NCI-H748 treated with DMSO at 0.1 percent for 48 hours (cell line): Measurements from ENCODE around the gene IDH3A.

Experiments used
- DNase-seq: peaks from one replicate; lab custom pipeline; 2025; lab: John Stamatoyannopoulos, UW

Gene IDH3A

DNA sequence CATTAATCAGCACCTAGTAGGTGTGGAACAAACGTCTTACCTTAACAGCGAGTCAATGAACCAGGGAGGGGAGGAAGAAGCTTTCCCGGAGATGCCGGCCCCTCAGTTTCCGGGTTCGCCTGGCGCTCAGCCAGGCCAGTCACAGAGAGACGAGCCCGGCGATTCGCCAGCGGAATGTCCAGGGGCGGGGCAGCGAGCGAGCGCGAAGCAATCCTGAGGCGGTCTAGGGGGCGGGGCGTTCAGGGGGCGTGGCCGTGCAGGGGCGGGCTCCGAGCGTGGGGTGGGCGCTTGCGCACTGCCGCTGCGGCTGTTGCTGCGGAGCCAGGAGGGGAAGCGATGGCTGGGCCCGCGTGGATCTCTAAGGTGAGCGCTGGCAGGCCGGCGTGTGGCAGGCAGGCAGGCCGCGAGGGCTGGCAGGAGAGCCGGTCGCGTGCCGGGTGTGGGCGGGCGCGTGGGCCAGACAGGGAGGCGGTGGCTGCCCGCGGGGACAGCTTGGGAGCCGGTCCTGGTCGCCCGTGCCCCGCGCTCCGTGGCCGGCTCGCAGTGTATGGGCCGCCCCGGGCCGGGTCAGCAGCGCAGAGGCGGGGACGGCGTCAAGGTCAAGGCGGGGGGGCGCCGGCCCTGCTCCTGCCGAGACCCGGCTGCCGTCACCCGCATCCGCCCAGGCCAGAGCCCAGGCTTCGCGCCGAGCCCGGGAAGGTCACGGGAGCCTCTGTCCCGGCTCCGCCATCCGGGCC lies at the start of gene IDH3A:
IDH3A (plus strand) TSS at position 295 of the 737 bp plus-strand sequence; CDS start at position 337, 42 bp downstream.
- peak; percentile 73 for DNase-seq

DNA sequence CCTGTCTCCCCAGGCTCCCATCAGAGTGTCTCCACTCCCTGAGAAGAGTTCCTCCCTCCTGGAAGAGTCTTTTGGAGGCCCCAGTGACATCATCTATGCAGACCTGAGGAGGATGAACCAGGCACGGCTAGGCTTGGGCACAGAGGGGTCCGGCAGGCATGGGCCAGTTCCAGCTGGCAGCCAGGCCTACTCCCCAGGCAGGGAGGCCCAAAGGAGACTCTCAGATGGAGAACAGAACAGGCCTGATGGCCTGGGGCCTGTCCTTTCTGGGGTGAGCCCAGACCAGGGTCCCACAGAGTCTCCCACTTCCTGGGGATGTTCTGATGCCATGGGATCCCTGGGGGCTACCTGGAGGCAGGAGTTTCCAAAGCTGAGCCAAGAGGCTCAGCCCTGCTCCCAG lies 48.3 kb upstream of the IDH3A start:
- no peak for DNase-seq

DNA sequence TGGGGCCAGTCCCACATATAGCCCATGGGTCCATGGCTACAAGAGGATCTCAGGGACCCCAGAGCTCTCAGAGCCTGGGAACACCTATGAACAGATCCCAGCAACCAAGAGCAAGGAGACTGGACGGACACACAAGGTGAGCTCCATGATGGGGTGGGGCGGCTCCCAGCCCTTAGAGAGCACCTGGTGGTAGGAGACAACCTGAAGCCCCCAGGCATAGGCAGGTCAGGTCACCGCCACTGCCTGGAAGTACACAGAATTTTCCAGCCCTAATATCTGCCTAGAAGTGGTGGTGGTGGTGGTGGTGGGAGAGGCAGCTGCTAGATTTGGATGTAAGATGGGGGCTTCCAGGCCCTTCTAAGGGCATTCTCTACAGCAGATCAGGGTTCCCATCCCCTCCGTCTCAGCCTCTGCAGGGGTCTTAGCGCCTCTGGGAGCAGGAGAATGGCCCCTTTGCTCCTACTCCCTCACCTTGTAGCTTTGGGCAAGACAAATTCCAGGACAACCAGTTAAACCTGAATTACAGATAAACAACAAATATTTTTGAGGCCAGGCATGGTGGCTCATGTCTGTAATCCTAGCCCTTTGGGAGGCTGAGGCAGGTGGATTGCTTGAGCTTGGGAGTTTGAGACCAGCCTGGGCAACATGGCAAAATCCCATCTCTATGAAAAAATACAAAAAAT lies 47.6 kb upstream of the IDH3A start:
- DNase-seq = no peak

DNA sequence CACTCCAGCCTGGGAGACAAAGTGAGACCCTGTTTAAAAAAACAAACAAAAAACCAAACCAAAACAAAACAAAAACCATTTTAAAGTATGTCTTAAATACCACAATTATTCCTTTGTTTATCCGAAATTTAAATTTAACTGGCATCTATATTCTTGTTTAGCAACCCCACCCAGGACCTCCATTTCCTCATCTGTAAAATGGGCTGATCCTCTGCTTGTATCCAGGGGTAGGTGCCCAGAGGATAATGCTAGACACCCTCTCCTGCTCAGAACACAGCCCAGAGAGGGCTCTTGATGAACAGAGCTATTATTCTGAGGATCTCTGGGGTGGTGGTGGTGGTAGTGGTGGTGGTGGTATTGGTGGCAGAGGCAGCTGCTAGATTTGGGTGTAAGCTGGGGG lies 47.0 kb upstream of the IDH3A start:
- no peak for DNase-seq

DNA sequence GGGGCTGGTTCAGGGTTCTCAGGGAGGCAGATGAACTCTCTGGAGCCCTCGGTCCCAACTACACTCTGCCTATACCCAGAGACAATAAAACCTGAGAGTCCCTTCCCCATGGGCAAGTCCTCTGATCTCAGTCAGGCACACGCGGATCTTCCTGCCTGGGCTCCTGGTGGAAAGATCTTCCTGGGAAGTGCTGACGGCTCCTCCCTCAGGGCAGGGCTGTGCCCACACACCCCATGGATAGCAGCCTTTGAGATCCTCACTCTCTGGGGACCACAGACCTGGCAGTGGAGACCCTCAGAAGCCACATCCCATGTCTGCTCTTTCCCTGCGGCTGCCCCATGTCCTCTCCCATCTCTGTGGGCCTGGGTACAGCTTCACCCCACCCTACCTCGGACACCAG lies 46.4 kb upstream of the IDH3A start:
- DNase-seq = no peak

DNA sequence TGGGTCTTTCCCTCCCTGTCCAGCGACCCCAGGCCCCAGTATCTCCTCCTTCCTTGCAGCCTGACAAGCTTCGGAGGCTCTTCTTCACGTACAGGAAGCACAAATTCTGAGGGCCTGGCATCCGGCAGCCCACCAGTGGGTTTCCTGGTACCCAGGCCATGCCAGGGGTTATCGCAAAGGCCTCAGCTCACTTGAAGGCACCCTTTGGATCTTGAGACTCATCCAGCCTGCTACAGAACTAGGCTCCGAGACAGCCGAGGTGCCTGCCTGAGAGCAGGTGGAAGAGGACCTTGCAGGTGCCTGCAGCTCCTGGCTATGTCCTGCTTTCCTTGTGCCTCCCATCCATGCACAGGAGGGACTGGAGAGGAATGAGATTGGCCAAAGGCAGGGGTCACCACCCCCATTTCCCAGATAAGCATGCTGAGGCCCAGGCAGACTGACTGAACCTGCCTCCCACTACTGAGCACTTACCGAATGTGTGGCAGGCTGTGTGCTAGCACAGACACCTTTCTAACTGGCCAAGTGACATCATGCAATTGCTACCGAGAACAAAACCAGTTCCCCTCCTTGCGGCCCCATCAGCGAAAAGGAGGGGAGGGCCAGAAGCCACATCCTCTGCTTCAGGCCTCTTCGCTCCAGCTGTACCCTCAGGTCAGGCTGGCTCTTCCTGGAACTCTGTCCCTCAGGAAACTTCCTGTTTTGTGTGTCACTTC lies 45.6 kb upstream of the IDH3A start:
- no peak for DNase-seq

DNA sequence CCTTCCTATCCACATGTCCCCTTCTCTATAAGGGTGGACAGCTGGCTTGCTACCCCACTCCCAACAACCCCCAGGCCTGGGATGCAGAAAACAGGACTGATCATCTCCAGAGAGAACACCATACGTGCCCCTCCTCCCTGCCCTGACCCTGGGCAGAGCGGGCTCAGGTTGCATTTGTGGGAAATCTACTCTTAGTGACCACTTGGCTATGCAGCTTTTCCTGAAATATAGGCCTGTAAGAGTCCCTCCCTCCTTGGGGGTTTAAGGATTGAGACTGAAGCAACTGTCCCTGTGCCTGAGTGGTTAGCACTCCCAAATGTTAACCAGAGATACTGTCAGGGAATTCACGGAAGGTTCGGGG lies 45.1 kb upstream of the IDH3A start:
- no peak for DNase-seq

DNA sequence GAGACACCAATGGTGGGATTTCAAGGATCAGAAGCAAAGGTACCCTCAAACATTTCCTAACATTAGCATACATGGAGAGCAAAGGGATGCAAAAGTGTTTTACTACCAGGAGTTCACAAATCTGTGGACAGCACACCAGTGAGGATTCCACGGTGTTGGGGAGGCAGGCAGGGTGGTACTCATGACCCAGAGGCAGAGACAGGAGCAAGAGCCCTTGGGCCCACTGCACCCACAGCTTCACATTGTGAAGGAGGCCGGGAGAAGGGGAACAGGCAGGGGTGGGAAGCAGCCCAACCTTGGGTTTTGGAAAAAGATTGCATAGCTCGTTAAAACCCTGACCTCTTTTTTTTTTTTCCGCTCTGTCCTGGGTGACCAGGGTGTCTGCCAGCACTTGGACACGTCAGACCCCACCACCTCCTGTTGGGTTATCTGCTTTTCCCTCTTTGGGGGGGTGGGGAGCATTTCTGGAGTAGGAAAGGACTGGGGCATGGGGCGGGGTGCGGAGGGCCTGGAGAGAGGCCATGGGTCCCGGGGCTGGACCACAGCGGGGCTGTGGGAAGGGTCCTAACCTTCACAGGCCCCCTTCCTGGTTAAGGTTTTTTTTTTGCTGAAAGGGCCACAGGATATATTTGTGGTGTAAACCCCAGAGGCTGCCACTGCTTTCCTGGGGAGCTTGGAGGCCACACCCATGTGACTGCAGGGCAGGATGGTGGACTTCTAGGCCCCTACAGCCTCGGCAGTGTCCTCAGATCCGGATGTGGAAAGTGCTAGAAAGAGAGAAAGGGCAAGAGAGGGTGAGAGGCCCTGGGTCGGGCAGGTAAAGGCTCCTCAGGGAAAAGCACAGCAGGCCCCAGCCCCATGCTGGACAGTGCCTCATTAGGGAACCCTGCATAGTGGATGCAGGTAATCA lies 44.3 kb upstream of the IDH3A start:
- no peak for DNase-seq

DNA sequence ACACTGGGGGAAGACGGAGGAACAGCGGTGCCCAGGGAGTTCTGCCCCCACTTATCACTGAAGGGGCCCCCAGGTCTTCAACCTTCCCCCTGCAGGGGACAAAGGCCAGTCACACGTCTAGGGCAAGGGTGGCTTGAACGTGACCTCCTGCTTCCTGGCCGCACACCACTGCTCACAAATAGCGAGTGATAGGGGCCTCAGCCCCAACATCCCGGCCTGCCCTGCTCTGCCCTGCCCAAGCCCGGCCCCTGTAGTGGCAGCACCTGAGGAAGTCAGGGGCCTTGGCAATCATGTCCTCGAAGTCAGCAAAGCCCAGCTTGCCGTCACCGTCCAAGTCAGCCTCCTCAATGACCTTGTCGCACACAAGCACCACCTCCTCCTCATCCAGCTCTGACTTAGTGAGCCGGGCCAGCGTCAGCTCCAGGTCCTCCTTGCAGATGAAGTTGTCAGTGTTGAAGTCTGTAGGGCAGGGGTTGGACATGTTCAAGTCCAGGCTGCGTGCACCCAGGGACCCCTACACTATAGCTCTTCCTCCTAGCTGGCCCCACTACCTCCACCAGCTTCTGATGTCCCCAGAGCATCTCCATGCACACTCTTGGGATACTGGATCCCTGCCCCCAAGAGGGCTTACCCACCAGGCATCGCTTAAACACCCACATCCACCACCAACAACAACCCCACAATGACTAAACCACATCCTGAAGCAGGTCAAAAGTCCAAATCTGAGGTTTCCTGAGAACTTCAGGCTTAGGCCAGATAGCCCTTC lies 43.5 kb upstream of the IDH3A start:
- DNase-seq = no peak

DNA sequence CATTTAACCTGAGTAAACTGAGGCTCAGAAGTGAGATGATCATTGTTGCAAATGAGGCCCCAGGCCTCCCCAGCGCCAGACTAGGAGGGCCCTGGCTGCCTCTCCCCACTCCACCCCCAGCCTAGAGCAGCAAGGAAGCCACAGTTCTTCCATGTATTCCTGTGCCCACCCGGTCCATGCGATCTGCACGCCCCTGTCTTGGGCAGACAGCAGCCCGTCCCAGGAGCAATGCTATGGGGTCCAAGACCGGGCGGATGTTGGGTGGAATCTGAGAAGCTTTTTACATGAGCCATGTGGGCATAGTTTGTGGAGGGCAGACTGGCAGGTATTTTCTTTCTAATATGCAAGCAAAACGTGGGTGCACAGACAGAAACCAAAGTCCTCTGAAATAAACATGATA lies 41.7 kb upstream of the IDH3A start:
- DNase-seq = no peak

DNA sequence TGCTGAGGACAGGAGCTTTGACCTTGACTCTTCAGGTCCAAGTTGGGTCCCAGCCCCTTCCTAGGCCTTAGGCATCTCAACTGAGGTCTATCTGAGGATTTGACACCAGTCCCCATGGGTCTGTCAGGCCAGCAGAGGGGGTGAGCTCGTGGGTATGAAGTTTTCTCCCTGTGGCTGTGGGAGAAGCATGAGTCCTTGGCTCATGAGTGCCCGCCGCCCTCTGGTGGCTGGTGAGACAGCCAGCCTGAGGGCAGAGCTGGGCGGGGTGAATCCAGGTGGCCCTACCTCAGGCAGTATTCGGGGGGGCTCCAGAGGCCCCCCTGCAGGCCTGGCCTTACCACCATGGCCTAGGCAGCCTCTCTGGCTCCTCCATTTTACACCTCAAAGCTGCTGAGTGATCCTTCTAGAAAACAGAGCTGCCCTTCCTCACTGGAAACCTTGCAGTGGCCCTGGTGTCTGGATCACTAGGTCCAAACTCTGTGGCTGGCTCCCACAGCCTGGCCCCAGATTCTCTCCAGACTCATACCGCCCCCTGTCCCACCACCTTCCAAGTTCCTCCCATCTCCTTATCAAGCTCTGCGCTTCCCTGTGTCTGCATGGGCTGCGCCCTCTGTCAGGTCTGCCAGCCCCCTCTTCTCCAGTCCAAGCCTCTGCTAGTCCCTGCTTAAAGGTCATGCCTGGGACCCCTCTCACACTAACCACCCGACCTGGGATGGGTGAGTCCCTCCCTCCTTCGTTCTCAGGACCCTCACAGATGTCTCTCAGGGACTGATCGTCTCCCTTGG lies 40.7 kb upstream of the IDH3A start:
- peak; percentile 7 for DNase-seq

DNA sequence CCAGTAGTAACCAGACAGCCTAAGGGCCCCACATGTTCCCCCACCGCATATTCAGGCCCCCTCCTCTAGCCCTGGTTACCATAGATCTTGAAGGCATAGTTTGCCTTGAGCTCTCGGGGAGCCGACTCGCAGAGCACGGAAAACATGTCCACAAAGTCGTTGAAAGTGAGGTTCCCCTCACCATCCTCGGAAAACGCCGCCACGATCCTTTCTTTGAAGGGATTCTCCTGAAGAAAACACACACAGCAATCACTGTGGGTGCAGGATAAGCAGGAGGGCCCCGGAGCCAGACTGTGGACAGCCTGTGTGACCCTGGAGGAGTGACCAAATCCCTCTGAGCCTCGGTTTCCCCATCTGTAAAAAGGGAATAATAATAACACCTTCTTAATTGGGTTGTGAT lies 40.0 kb upstream of the IDH3A start:
- DNase-seq = no peak

DNA sequence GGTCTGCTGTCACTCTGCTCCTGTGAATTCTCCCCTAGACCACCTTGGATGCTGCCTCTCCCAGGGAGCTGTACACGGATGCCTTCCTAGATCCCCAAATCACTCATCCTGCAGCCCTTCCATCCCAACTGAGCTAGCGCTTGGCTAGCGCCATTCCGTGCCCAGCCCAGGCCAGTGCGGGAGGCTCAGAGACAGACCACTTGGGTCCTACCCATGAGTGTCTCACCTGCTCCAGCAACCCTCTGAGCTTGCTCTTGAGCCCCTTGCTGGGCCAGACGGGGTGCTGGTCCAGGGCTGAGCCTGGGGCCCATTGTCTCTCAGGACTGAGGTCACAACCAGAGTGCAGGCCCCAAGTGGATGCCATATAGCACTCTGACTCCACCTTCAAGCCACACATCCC lies 39.1 kb upstream of the IDH3A start:
- DNase-seq = no peak

DNA sequence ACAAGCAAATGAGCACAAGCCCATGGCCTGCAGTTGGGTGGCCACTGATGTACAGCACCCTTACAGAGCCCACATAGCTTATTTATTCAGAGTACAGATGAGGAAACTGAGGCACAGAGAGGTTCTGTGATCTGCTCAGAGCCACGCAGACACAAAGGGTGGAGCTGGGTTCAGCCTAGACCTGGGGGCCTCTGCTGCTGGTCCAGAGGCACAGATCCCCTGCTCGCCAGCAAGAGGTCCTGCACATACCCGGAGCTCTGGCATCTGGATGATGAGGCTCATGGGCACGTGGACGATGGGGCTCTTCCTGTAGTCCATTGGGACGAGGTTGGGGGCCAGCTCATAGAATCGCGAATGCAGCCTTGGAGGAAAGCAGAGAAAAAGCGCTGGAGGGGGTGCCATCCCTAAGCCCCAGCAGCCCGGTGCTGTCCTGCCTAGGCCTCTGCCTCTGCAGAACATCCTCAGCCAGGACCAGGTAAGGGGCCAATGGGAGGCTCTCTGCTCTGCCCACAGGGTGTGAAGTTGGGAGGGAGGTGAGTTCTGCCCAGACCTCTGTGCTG lies 38.2 kb upstream of the IDH3A start:
- no peak for DNase-seq

DNA sequence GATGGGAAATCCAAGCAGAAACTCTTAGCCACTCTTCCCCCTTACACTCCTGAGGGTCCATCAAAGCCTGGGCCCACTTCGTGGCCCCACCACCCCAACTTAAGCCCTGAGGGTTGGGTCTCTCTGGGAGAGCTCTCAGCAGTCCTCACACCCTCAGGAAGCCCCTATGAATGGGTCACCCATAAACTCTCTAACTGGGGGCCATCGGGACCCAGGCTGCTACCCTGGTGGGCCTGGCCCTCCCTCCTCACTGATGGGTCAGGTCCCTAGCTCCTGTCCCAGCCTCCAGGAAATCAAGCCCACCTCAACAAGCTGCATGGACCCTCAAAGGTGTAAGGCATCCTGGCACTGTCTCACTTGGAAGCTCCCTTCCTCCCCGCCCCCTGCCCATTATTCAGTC lies 37.4 kb upstream of the IDH3A start:
- DNase-seq = no peak

DNA sequence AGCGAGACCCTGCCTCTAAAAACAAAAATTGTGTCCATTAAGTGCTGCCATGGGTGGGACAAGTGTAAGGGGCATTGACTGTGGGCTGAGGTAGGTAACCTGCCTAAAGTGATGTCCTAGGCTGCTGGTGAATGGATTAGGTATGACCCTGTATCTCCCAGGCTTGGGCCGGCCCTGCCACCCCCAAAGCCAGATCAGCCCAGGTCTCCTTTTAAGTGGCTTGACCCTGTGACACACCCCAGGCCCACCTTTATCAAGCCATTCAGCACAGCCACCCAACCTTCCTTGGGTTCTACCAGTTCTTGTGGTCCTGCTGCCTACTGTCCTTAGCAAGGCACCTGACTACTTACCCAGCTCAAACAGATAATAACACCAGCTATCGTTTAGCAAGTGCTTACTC lies 36.6 kb upstream of the IDH3A start:
- no peak for DNase-seq

DNA sequence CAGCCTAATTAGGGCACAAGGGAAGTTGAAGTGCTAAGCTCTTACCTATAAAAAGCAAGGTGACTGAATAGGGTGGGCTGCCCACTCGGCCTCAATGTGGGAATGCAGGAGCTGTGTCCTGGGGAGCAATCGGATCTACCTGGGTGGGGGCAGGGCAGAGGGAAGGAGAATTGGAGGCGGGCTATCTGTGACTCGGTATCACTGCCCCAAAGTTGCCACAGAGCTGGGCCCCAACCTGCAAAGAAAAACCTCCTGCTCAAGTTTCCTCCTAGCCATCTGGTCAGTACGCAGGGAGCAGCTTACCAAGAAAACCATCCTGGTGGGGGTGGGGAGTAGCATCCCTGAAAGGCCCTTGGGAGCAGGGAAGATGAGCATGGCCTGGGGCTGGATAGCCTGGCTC lies 28.6 kb upstream of the IDH3A start:
- DNase-seq = no peak

DNA sequence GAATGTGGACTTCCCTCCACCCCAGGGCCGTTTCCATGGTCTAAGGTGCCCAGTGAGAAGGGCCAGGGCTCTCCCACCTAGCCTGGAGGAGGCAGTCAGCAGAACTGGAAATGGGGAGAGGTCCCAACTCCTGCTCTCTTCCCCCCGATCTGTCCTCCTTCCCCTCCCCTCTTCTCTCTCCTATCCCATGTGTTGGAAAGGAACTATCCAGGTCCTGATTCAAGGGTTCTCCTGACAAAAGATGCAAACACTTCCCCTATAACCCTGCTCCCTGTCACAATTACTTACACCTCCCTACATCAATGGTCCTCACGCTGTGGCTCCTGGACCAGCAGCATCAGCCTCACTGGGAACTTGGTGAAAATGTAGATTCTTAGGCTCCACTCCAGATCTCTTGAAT lies 23.9 kb upstream of the IDH3A start:
- no peak for DNase-seq

DNA sequence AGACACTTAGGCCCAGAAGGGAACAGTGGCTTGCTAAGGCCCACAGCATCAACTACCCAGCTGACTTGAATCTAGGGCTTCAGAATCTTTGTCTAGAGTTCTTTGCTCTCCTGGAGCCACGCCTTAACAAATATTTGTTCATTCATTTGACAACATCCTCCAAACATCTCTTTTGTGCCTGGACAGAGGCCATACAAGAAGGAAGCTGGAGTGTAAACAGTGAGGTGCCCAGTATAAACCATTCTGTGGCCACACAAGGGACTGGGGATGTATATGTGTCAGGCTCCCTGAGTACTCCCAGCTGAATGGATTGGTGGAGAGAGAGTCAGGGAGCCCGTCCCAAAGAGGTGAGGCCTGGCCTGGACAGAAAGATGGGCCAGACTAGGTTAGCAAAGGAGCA lies 21.3 kb upstream of the IDH3A start:
- no peak for DNase-seq

DNA sequence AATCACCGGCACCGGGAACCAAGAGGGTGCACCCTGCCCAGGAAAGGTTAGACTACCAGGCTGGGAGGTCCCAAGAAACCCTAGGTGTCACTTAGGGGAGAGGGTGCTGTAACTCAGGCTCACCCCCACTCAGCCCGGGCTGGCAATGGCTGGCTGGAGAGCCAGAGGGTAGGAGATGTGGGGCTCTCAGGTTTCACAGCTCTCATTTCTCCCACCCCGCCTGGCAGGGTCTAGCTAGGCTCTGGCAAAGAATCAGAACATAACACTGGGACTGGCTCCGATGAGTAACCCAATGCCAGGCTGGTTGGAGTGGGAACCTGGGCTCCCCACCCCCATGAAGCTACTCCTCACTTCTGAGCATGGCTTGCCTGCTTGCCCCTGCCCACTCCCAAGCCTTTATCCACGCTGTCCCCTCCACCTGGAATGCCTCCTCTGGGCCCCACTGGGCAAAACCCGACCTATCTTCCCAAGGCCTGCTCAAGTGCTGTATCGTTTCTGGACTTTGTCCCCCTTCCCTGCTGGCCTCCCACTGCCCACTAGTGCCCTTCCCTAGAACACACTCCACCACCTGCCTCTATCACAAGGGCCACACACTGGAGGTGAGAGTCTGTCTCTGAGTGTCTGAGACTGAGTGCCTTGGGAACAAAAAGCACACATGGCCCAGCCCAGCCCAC lies 19.9 kb upstream of the IDH3A start:
- DNase-seq = no peak
